ENCODE results near the gene KRTAP4-5.
"Not testable (repeated sequence)": the region's sequence is repeated elsewhere in the genome, so short reads cannot be mapped to it uniquely, and the experiment has no call there.

KRTAP4-5 gene

GRCh38 chr17:41167561-41167960 lies 17.9 kb upstream of the KRTAP4-5 start:
- no peak for DNase-seq (ENCODE audit: low read depth)
- TF ChIP-seq, protein P1, sequence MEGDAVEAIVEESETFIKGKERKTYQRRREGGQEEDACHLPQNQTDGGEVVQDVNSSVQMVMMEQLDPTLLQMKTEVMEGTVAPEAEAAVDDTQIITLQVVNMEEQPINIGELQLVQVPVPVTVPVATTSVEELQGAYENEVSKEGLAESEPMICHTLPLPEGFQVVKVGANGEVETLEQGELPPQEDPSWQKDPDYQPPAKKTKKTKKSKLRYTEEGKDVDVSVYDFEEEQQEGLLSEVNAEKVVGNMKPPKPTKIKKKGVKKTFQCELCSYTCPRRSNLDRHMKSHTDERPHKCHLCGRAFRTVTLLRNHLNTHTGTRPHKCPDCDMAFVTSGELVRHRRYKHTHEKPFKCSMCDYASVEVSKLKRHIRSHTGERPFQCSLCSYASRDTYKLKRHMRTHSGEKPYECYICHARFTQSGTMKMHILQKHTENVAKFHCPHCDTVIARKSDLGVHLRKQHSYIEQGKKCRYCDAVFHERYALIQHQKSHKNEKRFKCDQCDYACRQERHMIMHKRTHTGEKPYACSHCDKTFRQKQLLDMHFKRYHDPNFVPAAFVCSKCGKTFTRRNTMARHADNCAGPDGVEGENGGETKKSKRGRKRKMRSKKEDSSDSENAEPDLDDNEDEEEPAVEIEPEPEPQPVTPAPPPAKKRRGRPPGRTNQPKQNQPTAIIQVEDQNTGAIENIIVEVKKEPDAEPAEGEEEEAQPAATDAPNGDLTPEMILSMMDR (conservative IDR thresholded peaks at IDR 0.05; ENCODE audit: low read length) = no peak
- H3K4me3 ChIP-seq (ENCODE audit: low read length) = no peak overlapping the region

- H3K4me3 ChIP-seq (ENCODE audit: low read length) = no peak overlapping the region
- TF ChIP-seq, protein P1 (conservative IDR thresholded peaks at IDR 0.05; ENCODE audit: low read length) = no peak
- no peak for DNase-seq (ENCODE audit: low read depth)
These were observed 14.2 kb upstream of the KRTAP4-5 start for GRCh38 chr17:41163828-41164227.

DNA sequence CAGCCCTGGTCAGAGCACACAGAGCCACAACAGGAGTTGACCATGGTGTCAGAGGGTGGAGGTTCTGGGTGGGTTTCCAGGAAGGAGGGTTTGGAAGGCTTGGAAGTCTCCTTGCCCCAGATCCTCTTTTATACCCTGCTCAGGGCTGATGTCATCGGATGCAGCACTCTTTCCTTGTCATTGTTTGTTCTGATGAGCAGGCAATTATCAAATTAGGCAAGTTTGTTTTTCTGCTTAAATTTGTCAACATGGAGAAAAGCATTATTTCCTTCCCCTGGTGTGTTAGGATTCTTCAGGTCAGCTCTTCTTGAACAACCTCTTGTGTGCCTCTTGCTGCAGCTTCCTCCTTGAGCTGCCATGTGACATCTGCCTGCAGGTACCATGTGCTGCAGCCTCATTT lies 11.0 kb upstream of the KRTAP4-5 start, which contains the start of gene KRTAP4-4:
Gene KRTAP4-4 (minus strand): TSS at position 101 of the 400 bp plus-strand sequence. CDS start 57 bp downstream, at position 44.
- TF ChIP-seq, protein P1 (conservative IDR thresholded peaks at IDR 0.05; ENCODE audit: low read length) = no peak
- no peak for DNase-seq (ENCODE audit: low read depth)
- no peak within 1 kb of the TSS for H3K4me3 ChIP-seq (ENCODE audit: low read length)

DNA sequence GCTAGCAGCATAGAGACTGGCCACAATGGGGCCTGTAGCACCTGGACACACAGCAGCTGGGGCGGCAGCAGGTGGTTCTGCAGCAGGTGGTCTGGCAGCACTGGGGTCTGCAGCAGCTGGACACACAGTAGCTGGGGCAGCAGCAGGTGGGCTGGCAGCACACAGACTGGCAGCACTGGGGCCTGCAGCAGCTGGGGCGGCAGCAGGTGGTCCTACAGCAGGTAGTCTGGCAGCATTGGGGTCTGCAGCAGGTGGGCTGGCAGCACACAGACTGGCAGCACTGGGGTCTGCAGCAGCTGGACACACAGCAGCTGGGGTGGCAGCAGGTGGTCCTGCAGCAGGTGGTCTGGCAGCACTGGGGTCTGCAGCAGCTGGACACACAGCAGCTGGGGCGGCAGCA lies 10.6 kb upstream of the KRTAP4-5 start:
- not testable (repeated sequence) for DNase-seq (ENCODE audit: low read depth); H3K4me3 ChIP-seq (ENCODE audit: low read length)

- TF ChIP-seq, protein P1 (conservative IDR thresholded peaks at IDR 0.05; ENCODE audit: low read length) = no peak
- DNase-seq (ENCODE audit: low read depth) = no peak
- H3K4me3 ChIP-seq (ENCODE audit: low read length) = no peak overlapping the region
These were observed 4.2 kb upstream of the KRTAP4-5 start for GRCh38 chr17:41153856-41154255.

DNA sequence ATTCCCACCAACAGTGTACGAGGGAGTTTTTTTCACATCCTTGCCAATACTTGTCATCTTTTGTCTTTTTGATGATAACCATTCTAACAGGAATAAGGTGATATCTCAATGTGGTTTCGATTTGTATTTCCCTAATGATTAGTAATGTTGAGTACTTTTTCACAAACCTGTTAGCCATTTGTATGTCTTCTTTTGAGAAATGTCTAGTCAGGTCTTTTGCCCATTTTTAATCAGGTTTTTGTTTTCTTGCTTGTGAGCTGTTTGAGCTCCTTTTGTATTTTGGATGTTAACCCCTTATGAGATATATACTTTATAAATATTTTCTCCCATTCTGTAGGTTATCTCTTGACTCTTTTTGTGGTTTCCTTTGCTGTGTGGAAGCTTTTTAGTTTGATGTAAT lies 1.9 kb upstream of the KRTAP4-5 start:
- DNase-seq (ENCODE audit: low read depth) = no peak
- TF ChIP-seq, protein P1 (conservative IDR thresholded peaks at IDR 0.05; ENCODE audit: low read length) = no peak
- no peak overlapping the region for H3K4me3 ChIP-seq (ENCODE audit: low read length)

DNA sequence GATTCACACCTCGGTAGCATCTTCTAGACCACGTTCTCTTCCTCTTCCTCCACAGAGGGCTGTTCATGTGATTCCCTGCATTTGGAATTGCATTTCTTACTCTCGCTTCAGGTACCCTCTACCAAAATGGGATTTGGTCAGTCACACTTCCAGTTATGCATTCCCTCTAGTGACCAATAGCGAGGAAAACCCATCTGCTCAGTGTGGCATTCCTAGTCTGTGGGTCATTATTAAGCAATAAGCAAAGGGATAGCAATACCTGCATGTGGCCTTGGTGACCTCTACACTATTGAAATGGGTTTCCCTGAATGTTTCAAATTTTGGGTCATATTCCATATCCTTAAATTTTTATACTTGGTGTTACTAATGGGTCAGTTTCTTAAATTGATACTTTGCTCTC lies 401 bp upstream of the KRTAP4-5 start:
- TF ChIP-seq, protein P1 (conservative IDR thresholded peaks at IDR 0.05; ENCODE audit: low read length) = no peak
- no peak overlapping the region for H3K4me3 ChIP-seq (ENCODE audit: low read length)
- DNase-seq (ENCODE audit: low read depth) = no peak

GRCh38 chr17:41148971-41149651 lies 514 bp downstream of the KRTAP4-5 start:
- H3K4me3 ChIP-seq (ENCODE audit: low read length); DNase-seq (ENCODE audit: low read depth): not testable (repeated sequence)

Measured in AG10803 (cell line).